Frontal cortex (tissue), 4 donors: ENCODE data around the gene DNAL1. TPM values are rescaled to one million over a fixed set of nuclear protein-coding genes. Genes with fewer than 3 reads are reported as not detected.
"Not testable (repeated sequence)": the region's sequence is repeated elsewhere in the genome, so short reads cannot be mapped to it uniquely, and the experiment has no call there.

Experiments
- DNase-seq, 2 donors: peaks; one replicate each; pipeline ENCODE4 v3.0.0; 2012; ENCODE audit warnings: low spot score in 2 of 2
- FAIRE-seq: peaks from 2 replicates; lab custom pipeline; 2012; peaks lifted over from hg19 to GRCh38; lab: Jason Lieb, UNC
- total RNA-seq: library from RNA; depleted of rRNA; stranded (reverse); fragments of >200 nt; gene quantifications from one replicate; pipeline ENCODE4 v1.2.3, GENCODE V29; 2014
- donor health status: control.
- donor health status: control.
- donor health status: control.

The DNAL1 gene
- total RNA-seq, 1 donor from 2014 or later: 33.4 TPM

GRCh38 chr14:73636355-73636754 lies 8.4 kb upstream of the DNAL1 start:
- FAIRE-seq: not testable (repeated sequence)

GRCh38 chr14:73637830-73638229 lies 7.0 kb upstream of the DNAL1 start:
- FAIRE-seq (no peak), DNase-seq (no peak)

More at GRCh38 chr14:73636355-73636754, 8.4 kb upstream of the DNAL1 start:
- DNase-seq: not testable (repeated sequence)

- FAIRE-seq (no peak), DNase-seq (no peak)
Measured at GRCh38 chr14:73640796-73641365, 3.9 kb upstream of the DNAL1 start.

DNA sequence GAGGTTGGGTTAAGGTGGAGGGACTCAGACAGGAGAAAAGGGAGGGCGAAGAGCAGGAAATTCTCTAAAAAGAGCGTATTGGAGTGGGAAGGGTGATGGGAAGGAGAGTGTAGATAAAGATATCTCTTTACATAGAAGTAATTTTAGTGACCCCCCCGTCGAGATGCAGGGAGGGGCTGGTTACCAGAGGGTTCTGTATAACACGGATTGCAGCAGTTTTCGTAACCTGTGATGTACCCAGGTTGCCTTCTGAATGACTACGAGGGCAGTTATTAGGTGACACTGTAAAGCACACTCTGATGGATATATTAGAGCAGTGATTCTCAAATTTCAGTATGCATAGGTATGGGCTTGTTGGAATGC lies 443 bp downstream of the DNAL1 start:
- DNase-seq (no peak), FAIRE-seq (no peak)

DNA sequence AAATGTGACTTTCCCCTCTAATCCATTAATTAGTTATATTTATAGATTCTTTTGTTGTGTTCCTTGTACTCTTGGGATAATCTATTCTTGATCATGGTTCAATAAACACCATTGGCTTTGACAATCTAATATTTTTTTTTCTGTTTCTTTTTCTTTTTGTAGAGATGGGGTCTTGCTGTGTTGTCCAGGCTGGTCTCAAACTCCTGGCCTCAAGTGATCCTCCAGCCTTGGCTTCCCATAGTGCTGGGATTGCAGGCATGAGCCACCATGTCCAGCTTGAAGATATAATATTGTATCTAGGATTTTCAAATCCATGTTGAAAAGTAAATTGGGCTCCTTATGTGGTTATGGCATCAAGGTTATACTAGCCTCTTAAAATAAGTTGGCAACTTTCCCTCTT lies 6.2 kb downstream of the DNAL1 start:
- no peak for DNase-seq
- no peak for FAIRE-seq

DNA sequence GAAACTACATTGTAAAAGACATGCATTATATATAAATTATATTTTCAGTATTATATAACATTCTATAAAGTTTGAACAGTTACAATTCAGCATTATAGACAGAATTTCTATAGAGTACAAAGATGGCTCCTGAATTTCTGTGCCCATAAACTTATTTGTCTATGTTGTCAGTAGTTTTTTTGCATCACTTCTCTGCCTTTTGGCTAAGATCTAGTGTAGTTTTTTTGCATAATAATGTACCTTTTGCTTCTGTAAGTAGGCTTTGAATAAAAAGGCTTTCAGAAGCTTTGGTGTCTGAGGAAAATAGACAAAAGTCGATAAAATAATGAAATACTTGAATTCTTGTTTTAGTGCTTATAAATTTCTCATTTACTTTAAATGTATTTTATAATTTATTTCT lies 11.1 kb downstream of the DNAL1 start:
- DNase-seq: no peak
- FAIRE-seq: peak; percentile 57

DNA sequence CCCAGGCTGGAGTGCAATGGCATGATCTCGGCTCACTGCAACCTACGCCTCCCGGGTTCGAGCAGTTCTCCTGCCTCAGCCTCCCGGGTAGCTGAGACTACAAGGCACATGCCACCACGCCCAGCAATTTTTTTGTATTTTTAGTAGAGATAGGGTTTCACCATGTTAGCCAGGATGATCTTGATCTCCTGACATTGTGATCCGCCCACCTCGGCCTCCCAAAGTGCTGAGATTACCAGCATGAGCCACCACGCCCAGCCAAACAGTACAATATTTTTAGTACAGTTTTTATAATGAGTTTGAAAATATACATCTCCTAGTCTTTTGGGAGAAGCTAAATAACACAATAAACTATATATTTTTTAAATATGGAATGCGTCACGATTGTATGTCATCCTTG lies 14.4 kb downstream of the DNAL1 start:
- DNase-seq: not testable (repeated sequence)

DNA sequence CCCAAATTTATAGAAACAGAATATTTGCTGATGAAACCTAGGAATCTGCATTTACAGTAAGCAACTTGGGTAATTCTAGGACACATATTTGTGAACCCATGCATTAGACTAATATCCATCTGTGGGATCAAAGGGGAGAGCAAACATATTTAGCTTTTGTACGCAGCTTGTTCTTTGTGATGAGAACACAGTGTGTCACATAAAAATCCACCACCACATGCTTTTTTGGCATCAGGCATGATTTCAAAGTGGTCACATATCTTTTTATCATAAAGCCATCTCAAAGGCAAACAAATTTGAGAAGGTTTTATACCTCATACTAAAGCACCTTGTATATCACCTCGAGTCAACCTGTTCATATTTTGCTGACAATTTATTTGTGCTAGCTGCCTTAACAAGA lies 15.7 kb downstream of the DNAL1 start:
- FAIRE-seq: no peak

More for the DNA sequence above, 14.4 kb downstream of the DNAL1 start:
- not testable (repeated sequence) for FAIRE-seq

GRCh38 chr14:73661872-73662271 lies 17.1 kb downstream of the DNAL1 start:
- no peak for FAIRE-seq

More for the DNA sequence above, 15.7 kb downstream of the DNAL1 start:
- no peak for DNase-seq

GRCh38 chr14:73662487-73662943 lies 17.7 kb downstream of the DNAL1 start:
- FAIRE-seq: no peak
- no peak for DNase-seq

More at GRCh38 chr14:73661872-73662271, 17.1 kb downstream of the DNAL1 start:
- DNase-seq: no peak

GRCh38 chr14:73663548-73664212 lies 18.9 kb downstream of the DNAL1 start:
- DNase-seq (no peak), FAIRE-seq (no peak)

- no peak for FAIRE-seq
- no peak for DNase-seq
Measured at GRCh38 chr14:73665130-73665529, 20.3 kb downstream of the DNAL1 start.

GRCh38 chr14:73666583-73666982 lies 21.8 kb downstream of the DNAL1 start:
- DNase-seq (no peak), FAIRE-seq (no peak)

- DNase-seq (no peak), FAIRE-seq (no peak)
Measured at GRCh38 chr14:73667854-73668253, 23.1 kb downstream of the DNAL1 start.

GRCh38 chr14:73674986-73675385 lies 30.2 kb downstream of the DNAL1 start:
- no peak for DNase-seq
- FAIRE-seq: no peak

GRCh38 chr14:73678698-73679097 lies 33.9 kb downstream of the DNAL1 start:
- no peak for FAIRE-seq
- no peak for DNase-seq

DNA sequence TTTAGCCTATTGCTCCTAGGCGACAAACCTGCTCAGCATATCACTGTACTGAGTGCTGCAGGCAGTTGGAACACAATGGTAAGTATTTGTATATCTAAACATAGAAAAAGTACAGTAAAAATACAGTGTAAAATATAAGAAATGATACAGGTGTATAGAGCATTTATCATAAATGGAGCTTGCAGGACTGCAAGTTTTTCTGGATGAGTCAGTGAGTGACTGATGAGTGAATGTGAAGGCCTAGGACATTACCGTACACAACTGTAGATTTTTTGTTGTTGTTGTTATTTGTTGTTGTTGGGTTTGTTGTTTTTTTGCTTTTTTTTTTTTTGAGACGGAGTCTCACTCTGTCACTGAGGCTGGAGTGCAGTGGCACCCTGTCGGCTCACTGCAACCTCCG lies 36.0 kb downstream of the DNAL1 start:
- no peak for FAIRE-seq
- no peak for DNase-seq

- FAIRE-seq: no peak
- DNase-seq: no peak
Measured at GRCh38 chr14:73684627-73685026, 39.8 kb downstream of the DNAL1 start.

- FAIRE-seq: no peak
Measured at GRCh38 chr14:73685328-73685727, 40.5 kb downstream of the DNAL1 start.

DNA sequence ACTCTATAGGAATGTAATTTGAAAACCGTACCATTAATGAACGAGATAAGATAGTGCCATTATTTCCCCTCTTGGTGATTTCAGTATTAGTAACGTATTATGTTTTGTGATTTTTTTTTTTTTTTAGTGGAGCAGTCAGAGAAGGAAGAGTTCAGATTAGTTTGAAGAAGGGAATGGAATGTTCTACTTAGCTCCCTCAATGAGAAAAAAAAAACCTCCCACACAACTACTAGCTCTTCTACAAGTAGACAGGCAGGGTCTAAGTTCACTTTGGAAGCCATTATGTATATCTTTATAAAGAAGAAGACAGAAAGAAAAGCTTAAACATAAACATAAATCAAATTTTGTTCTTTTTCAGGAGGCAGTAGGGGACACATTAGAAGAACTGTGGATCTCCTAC lies 42.1 kb downstream of the DNAL1 start:
- no peak for FAIRE-seq
- DNase-seq: no peak

More at GRCh38 chr14:73685328-73685727, 40.5 kb downstream of the DNAL1 start:
- no peak for DNase-seq

DNA sequence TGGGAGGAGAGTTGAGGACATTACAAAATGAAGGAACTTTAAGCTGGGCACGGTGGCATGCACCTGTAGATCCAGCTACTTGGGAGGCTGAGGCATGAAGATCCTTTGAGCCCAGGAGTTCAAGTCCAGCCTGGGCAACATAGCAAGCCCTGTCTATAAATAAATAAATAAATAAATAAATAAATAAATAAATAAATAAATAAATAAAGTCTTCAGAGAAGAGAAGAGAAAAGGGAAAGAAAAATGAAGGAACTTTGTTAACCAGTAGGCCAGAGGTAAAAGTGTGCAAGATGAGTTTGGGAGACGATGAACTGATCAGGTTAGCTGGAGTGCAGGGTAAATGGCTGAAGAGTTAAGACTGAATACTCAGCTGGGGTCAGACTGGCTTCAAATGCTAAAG lies 49.3 kb downstream of the DNAL1 start:
- DNase-seq (no peak), FAIRE-seq (no peak)

DNA sequence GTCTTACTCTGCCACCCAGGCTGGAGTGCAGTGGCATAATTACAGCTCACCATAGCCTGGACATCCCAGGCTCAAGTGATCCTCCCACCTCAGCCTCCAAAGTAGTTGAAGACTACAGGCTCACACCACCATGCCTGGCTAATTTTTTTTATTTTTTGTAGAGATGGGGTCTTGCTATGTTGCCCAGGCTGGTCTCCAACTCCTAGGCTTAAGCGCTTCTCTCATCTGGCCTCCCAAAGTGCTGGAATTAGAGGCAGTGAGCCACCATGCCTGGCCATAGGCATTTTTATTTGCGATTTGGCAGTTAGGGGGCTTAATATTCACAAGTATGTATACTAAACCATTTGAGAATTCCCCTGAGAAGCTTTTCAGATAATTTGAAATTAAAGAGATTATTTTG lies 50.3 kb downstream of the DNAL1 start:
- no peak for DNase-seq
- no peak for FAIRE-seq
